ENCODE results near the gene MRPL46. TPM values are rescaled to one million over a fixed set of nuclear protein-coding genes. Genes with fewer than 3 reads are reported as not detected.

MRPL46 gene
- polyA plus RNA-seq, 1 donor (not counting 4 experiments of a cell fraction or from before 2014, with no cell fraction given) = 26.3 TPM

GRCh38 chr15:88490036-88490435, 22.8 kb upstream of the MRPL46 start:
- Histone ChIP-seq H3K4me2 (ENCODE audit: control insufficient read depth, extremely low read depth, insufficient read depth, low read depth, low read length) (no peak overlapping the region), H2AFZ (ENCODE audit: control insufficient read depth, low read length) (no peak overlapping the region), H3K4me1 (ENCODE audit: control insufficient read depth, extremely low read depth, insufficient read depth, low read length) (no peaks in the 10 kb centered on the region), H3K27ac (ENCODE audit: control insufficient read depth, insufficient read depth, low read length) (no peak overlapping the region), H3K79me2 (ENCODE audit: control insufficient read depth, insufficient read depth, low read length) (no peaks in the 10 kb centered on the region), H3K36me3 (ENCODE audit: control insufficient read depth in 2 of 2, extremely low read depth in 1 of 2, insufficient read depth in 2 of 2, low read length in 2 of 2) (no peaks in the 10 kb centered on the region), H3K9me1 (ENCODE audit: control insufficient read depth, extremely low read depth, insufficient read depth, low read length) (no peaks in the 10 kb centered on the region), H3K4me3 (ENCODE audit: control insufficient read depth in 2 of 3, extremely low read depth in 1 of 3, insufficient read depth in 2 of 3, low read depth in 1 of 3, low read length in 3 of 3) (no peak overlapping the region), H3K27me3 (ENCODE audit: control insufficient read depth, extremely low read depth, insufficient read depth, low read length) (no peaks in the 10 kb centered on the region), H4K20me1 (ENCODE audit: control insufficient read depth, extremely low read depth, insufficient read depth, low read length) (no peaks in the 10 kb centered on the region), H3K9me3 (ENCODE audit: control insufficient read depth, low read depth, low read length) (no peaks in the 10 kb centered on the region), H3K9ac (ENCODE audit: control insufficient read depth, extremely low read depth, insufficient read depth, low read length) (no peak overlapping the region)
- no peak for TF ChIP-seq EZH2 (IDR thresholded peaks at IDR 0.05; ENCODE audit: low read length)
- TF ChIP-seq CTCF (optimal IDR thresholded peaks at IDR 0.05 in 1 of 3, IDR thresholded peaks at IDR 0.05 in 1 of 3, conservative IDR thresholded peaks at IDR 0.05 in 1 of 3; ENCODE audit: extremely low read depth in 1 of 3, insufficient read depth in 2 of 3, low read length in 3 of 3) = no peak
- DNase-seq (ENCODE audit: low read depth, low spot score) (no peak), FAIRE-seq (no peak)
- dilution Hi-C loops (cut with MboI; ENCODE audit: extremely low pct_ligation_motif_present, low sequenced_read_pairs) = no loop called here

- dilution Hi-C loops (cut with MboI; ENCODE audit: extremely low pct_ligation_motif_present, low sequenced_read_pairs) = no loop called here
- no peak overlapping the region for H2AFZ ChIP-seq (ENCODE audit: control insufficient read depth, low read length)
- H3K27me3 ChIP-seq (ENCODE audit: control insufficient read depth, extremely low read depth, insufficient read depth, low read length) = no peaks in the 10 kb centered on the region
- DNase-seq (ENCODE audit: low read depth, low spot score) (no peak), FAIRE-seq (no peak)
- TF ChIP-seq EZH2 (IDR thresholded peaks at IDR 0.05; ENCODE audit: low read length) = no peak
- TF ChIP-seq CTCF (optimal IDR thresholded peaks at IDR 0.05 in 1 of 3, IDR thresholded peaks at IDR 0.05 in 1 of 3, conservative IDR thresholded peaks at IDR 0.05 in 1 of 3; ENCODE audit: extremely low read depth in 1 of 3, insufficient read depth in 2 of 3, low read length in 3 of 3) = peak in 1 of 3 experiments; percentile 15
- H4K20me1 ChIP-seq (ENCODE audit: control insufficient read depth, extremely low read depth, insufficient read depth, low read length) = no peaks in the 10 kb centered on the region
- H3K79me2 ChIP-seq (ENCODE audit: control insufficient read depth, insufficient read depth, low read length) = no peaks in the 10 kb centered on the region
- H3K4me3 ChIP-seq (ENCODE audit: control insufficient read depth in 2 of 3, extremely low read depth in 1 of 3, insufficient read depth in 2 of 3, low read depth in 1 of 3, low read length in 3 of 3) = no peak overlapping the region
- no peaks in the 10 kb centered on the region for H3K4me1 ChIP-seq (ENCODE audit: control insufficient read depth, extremely low read depth, insufficient read depth, low read length)
- no peaks in the 10 kb centered on the region for H3K36me3 ChIP-seq (ENCODE audit: control insufficient read depth in 2 of 2, extremely low read depth in 1 of 2, insufficient read depth in 2 of 2, low read length in 2 of 2)
- no peak overlapping the region for H3K9ac ChIP-seq (ENCODE audit: control insufficient read depth, extremely low read depth, insufficient read depth, low read length)
- no peak overlapping the region for H3K4me2 ChIP-seq (ENCODE audit: control insufficient read depth, extremely low read depth, insufficient read depth, low read depth, low read length)
- no peaks in the 10 kb centered on the region for H3K9me3 ChIP-seq (ENCODE audit: control insufficient read depth, low read depth, low read length)
- H3K9me1 ChIP-seq (ENCODE audit: control insufficient read depth, extremely low read depth, insufficient read depth, low read length) = no peaks in the 10 kb centered on the region
- H3K27ac ChIP-seq (ENCODE audit: control insufficient read depth, insufficient read depth, low read length) = no peak overlapping the region
Measured at GRCh38 chr15:88489321-88489720, 22.1 kb upstream of the MRPL46 start.
